ENCODE results near the gene TGDS.
A peak's percentile ranks its signal among the peaks of the same experiment; 100 is the strongest.

TGDS gene

DNA sequence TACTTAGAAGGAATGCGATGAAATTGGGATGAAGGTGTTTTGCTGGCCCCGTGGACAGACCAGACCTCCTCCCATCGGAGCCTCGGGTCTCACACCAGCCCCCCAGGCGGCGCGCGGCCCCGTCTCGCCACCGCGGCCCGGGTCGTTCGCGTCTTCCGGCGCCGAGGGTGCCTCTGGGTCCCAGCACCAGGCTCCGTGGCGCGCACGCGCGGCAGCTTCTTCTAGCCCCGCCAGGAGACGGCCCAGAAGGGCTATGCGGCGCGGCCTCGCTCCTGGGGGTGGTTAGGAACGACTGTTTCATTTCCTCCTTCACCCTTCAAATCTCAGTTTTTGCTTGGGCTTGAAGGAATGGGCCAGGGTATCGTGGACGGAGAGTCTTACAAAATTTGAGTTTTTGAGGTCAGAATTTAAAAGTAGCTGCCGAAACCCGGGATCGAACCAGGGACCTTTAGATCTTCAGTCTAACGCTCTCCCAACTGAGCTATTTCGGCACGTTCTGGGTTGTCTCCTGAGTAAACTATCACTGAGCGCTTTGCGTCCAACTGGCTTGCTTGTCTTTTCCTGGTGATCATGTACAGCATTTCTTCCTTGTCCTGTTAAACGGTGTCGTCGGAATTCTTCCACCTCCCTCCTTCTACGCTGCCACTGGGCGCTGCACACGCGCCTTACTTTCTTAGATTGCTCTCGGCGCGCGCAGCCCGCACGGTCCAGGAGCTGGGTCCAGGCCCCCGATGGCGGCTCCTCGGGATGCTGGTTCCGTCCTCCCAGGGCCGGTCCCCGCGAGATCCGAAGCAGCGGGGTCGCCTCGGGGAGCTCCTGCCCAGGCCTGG is 46.5 kb downstream of the TGDS start:
- TF ChIP-seq GATA2 (IDR thresholded peaks at IDR 0.05; ENCODE audit: low read depth, low read length) = no peak

- TF ChIP-seq GATA2 (IDR thresholded peaks at IDR 0.05; ENCODE audit: low read depth, low read length) (no peak), GATA3 (IDR thresholded peaks at IDR 0.05; ENCODE audit: low read depth, low read length) (no peak)
Observed at GRCh38 chr13:94548821-94549231, 47.1 kb downstream of the TGDS start.

- TF ChIP-seq GATA2 (IDR thresholded peaks at IDR 0.05; ENCODE audit: low read depth, low read length) (peak; percentile 91), GATA3 (IDR thresholded peaks at IDR 0.05; ENCODE audit: low read depth, low read length) (peak; percentile 61; the same call in 1 of the 2 replicates)
Observed at GRCh38 chr13:94548382-94548781, 47.6 kb downstream of the TGDS start.

DNA sequence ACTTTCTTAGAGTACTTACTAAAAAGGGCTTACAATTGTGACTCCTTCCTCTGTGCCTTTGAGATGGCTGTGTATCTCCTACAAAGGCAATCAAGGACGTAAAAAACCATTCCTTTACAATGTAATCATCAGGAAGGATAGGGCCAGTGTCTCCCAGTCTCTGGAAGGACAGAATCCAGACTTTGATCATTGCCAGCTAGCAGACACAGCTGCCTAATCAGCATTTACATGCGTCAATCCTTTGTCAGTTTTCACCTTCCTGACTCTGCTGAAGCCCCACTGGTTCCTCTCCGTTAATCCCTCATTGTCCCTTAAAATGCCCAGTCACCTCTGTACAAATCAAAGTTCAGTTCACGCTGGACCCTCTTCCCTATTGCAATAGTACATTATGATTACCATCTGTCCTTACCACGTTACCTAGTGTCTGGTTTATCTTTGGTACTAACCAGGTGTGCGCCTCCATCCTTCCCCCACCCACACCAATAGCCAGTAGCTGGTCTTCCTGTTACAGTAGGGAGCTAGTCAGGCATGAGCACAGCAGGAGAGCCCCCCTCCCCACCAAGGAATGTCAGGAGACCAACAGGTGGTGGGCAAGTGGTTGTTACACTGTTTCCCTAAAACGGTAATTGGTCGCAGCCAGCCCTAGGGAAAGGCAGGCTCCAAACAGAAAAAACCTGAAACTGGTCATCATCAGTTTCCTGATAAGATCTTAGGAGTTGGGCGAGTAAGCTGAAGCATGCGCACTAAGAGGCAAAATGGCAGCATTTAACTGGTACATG is 49.7 kb downstream of the TGDS start:
- TF ChIP-seq GATA2 (IDR thresholded peaks at IDR 0.05; ENCODE audit: low read depth, low read length) = no peak
- TF ChIP-seq GATA3 (IDR thresholded peaks at IDR 0.05; ENCODE audit: low read depth, low read length) = no peak

DNA sequence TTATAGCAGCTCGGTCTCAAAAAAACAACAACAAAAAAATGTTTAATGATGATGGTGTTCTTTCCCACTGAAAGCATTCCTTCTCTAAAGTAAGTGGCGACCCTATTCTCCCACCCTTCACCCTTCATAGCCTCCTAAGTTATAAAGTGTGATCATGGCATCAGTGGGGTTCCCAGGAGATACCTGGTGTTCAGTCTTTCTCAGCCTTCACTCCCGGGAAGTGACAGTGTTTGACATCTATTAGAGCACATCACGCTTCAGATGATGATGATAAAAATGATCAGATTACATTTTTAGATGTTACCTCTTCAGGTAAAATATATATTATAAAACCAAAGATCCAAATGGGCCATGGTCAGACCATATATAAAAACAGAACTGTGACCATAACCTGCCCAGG is 51.0 kb downstream of the TGDS start:
- TF ChIP-seq GATA3 (IDR thresholded peaks at IDR 0.05; ENCODE audit: low read depth, low read length) = no peak
- TF ChIP-seq GATA2 (IDR thresholded peaks at IDR 0.05; ENCODE audit: low read depth, low read length) = no peak

- TF ChIP-seq GATA2 (IDR thresholded peaks at IDR 0.05; ENCODE audit: low read depth, low read length) = no peak
- TF ChIP-seq GATA3 (IDR thresholded peaks at IDR 0.05; ENCODE audit: low read depth, low read length) = no peak
Observed at GRCh38 chr13:94542917-94543316, 53.0 kb downstream of the TGDS start.

DNA sequence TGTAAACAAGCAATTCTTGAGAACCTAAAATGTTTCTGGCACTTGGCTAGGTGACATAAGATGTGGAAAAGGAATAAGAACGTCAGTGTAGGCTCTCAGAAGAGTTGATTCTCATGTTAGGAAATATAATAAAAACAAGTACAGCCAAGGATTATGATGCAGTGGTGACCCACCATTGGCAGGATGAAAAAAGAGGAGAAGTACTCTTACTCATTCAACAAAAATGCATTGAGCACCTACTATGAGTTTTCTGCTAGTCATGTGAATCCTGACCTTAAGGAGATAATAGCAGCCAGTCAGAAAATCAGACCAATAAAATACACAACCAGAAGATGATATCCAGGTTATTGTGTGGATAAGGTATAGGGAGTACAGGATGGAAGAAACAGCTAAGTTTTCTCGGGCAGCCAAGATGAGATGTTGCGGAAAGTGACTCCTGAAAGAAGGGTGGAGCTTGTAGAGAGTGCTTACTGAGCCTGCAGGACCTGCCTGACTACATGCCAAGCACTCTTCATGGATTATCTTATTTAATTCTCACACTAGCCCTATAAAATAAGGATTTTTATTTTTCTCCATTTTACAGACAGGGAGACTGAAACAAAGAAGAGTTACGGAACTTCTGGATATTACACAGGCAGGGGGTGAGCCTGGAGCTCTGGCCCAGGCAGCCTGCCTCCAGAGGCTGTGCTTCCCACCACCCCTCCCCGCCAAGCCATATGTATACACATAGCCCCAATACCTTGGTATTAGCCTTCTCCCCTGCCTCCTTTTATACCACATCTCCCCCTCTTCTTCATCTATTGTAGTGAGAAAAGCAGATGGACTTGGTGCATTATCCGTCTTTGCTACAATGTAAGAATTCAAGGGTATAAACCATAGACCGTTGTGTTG is 58.0 kb downstream of the TGDS start:
- TF ChIP-seq GATA2 (IDR thresholded peaks at IDR 0.05; ENCODE audit: low read depth, low read length) = no peak
- no peak for TF ChIP-seq GATA3 (IDR thresholded peaks at IDR 0.05; ENCODE audit: low read depth, low read length)

DNA sequence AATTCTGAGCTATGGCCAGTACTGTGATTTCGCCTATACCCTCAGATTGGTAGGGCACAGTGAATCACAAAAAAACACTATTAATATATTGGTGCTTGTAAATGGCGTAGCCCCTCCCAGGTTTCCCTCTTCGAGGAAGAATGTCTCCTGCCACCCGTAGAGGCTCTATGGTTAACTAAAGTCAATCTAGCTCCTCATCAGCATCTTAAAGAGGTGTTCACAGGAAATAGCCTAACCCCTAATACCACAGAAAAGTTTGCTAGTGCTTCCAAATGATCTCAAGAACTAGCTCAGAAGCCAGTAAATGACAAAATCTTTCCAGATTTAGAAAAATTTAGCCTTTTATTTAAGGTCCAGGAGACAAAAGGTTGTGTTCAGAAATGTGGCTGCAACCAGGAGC is 60.2 kb downstream of the TGDS start:
- TF ChIP-seq GATA2 (IDR thresholded peaks at IDR 0.05; ENCODE audit: low read depth, low read length) (no peak), GATA3 (IDR thresholded peaks at IDR 0.05; ENCODE audit: low read depth, low read length) (no peak)

DNA sequence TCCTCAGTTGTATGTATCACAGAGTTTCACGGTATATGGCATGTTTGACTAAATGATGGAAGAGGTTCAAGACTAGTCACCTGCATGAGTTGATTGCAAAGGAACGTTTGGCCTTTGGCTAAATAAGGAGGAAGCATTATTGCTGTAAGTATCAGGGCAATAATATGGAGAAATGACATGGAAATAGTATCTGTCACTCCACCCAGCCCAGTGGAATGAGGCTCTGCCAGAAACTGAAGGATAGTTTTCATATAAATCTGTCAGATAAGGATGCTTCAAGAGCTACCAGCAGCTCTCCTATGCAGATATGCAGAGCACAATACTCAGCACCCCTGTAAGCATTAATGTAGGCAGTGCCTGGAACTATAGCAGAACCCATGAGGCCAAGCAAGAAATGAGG is 60.7 kb downstream of the TGDS start:
- no peak for TF ChIP-seq GATA2 (IDR thresholded peaks at IDR 0.05; ENCODE audit: low read depth, low read length)
- TF ChIP-seq GATA3 (IDR thresholded peaks at IDR 0.05; ENCODE audit: low read depth, low read length) = no peak

DNA sequence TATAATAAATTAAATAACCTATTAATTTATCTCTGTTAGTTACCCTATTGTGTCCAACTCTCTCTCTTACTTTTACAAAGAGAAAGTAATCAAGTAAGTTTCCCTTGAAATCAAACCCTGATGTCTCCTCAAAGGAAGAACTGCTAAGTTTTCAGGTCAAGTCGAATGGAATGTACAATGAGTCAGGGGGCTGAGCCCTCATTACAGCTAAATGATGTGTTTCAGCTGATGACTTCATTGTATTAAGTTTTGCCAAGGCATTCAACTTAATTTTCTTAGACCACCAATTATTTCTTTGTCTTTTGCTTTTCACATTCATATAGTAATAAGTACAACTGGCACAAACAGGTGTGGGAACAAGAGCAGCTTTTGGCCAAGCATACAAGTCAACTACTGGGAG is 61.8 kb downstream of the TGDS start:
- TF ChIP-seq GATA3 (IDR thresholded peaks at IDR 0.05; ENCODE audit: low read depth, low read length) (no peak), GATA2 (IDR thresholded peaks at IDR 0.05; ENCODE audit: low read depth, low read length) (no peak)

- TF ChIP-seq GATA2 (IDR thresholded peaks at IDR 0.05; ENCODE audit: low read depth, low read length) (no peak), GATA3 (IDR thresholded peaks at IDR 0.05; ENCODE audit: low read depth, low read length) (no peak)
Observed at GRCh38 chr13:94525781-94526180, 70.2 kb downstream of the TGDS start.

DNA sequence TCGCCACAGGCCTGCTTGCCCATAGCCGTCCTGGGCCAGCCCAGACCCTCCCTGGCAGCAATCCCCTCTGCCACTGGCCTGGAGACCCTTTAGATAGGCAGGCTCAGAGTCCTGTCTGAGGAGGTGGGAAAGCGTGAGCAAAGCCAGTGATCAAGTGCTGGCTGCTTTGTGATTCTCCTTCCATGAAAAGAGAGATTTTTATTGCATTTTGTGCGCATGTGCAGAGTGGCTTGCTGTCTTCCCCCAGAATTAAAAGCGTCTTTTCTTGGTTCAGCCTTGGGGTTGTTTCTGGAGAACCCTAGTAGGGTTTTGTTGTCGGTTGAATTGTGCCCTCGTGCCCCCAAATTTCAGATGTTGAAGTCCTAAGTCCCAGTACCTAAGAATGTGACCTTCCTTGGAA is 71.5 kb downstream of the TGDS start:
- TF ChIP-seq GATA2 (IDR thresholded peaks at IDR 0.05; ENCODE audit: low read depth, low read length) (no peak), GATA3 (IDR thresholded peaks at IDR 0.05; ENCODE audit: low read depth, low read length) (no peak)
